Left lung (tissue), 10 donors: Measurements from ENCODE around the gene SELENBP1. TPM values are rescaled to one million over a fixed set of nuclear protein-coding genes. Genes with fewer than 3 reads are reported as not detected.
"Not testable (repeated sequence)": the region's sequence is repeated elsewhere in the genome, so short reads cannot be mapped to it uniquely, and the experiment has no call there.

Source experiments
- ATAC-seq: fragments of 200-7000 bp; cut with Tn5 transposase; one replicate; pipeline ENCODE4 v1.9.1; 2020; ENCODE audit warnings: moderate library complexity
- DNase-seq, 4 donors: peaks; one replicate each; pipeline ENCODE4 v3.0.0-alpha.2; 2013 to 2020
- H3K27ac ChIP-seq, 2 donors: fragments of 200-600 bp; sonication (generic) in 1 of 2; one replicate each; pipeline versions ENCODE4 v1.5.0 to v1.8.0; 2020 to 2021
- H3K27me3 ChIP-seq, 2 donors: fragments of 200-600 bp; sonication (generic) in 1 of 2; one replicate each; pipeline versions ENCODE4 v1.5.0 to v1.8.0; 2020 to 2021
- H3K36me3 ChIP-seq, 2 donors: fragments of 200-600 bp; sonication (generic) in 1 of 2; one replicate each; pipeline versions ENCODE4 v1.5.0 to v1.8.0; 2020 to 2021
- H3K4me1 ChIP-seq, 2 donors: fragments of 200-600 bp; one replicate each; pipeline ENCODE4 v1.8.0; 2021
- H3K4me3 ChIP-seq, 2 donors: fragments of 200-600 bp; sonication (generic) in 1 of 2; one replicate each; pipeline versions ENCODE4 v1.5.0 to v1.8.0; 2020 to 2021; ENCODE audit warnings: mild to moderate bottlenecking in 1 of 2
- H3K9me3 ChIP-seq, 2 donors: fragments of 200-600 bp; sonication (generic) in 1 of 2; one replicate each; pipeline versions ENCODE4 v1.5.0 to v1.8.0; 2020 to 2021
- intact Hi-C, 2 donors: fragments of 100-400 bp; cut with DNase I; formaldehyde crosslinking; loops; one replicate each; pipeline versions ENCODE4 v1.11.2 to v1.14.2; 2022
- polyA plus RNA-seq, 6 donors: library from polyadenylated mRNA; unstranded; fragments of 120-200 nt; gene quantifications; one replicate each; pipeline ENCODE4 v1.2.1, GENCODE V29; 2013; ENCODE audit not compliant: insufficient read length in 6 of 6
- total RNA-seq, 2 donors: library from RNA; stranded (reverse); fragmentation: NEBNext Ultra II Directional; extraction: Animal tissue kit (Norgen Biotek cat#: 25700); gene quantifications; one replicate each; pipeline ENCODE4 v1.2.1, GENCODE V29; 2021
- TF ChIP-seq, protein P1 (sequence below), 2 donors: fragments of 200-600 bp; sonication (generic) in 1 of 2; IDR thresholded peaks; one replicate each; pipeline versions ENCODE4 v1.5.0 to v1.8.0; 2021; ENCODE audit warnings: antibody characterized with exemption in 2 of 2
- donor health status: DM: no; HTN: yes; CAD: no.
- donor health status: DM: no; HTN: no; CAD: no.

SELENBP1 gene
- total and polyA plus RNA-seq, 8 donors, result 104 to 258 (median 143) TPM

DNA sequence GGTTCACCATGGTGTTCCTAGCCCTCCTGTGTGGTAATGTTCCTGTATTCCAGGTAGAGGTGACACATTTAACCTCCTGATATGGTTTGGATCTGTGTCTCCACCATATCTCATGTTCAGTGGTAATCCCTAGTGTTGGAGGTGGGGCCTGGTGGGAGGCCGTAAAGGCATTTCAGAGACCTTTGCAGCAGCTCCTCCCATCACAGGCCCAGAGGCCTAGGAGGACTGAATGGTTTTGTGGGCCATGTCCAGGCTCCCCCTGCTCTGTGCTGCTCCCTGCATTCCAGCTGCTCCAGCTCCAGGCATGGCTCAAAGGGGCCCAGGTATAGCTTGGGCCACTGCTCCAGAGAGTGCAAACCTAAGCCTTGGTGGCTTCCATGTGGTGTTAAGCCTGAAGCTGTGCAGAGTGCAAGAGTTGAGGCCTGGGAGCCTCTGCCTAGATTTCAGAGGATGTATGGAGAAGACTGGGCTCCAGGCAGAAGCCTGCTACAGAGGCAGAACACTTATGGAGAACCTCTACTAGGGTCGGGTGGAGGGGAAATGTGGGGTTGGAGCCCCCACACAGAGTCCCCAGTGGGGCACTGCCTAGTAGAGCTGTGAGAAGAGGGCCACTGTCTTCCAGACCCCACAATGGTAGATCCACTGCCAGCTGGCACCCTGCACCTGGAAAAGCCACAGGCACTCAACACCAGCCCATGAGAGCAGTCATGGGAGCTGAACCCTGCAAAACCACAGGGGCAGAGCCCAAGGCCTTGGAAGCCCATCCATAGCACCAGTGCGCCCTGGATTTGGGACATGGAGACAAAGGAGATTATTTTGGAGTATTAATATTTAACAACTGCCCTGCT lies 10.0 kb downstream of the SELENBP1 start:
- no peak for ATAC-seq
- TF ChIP-seq, protein P1, sequence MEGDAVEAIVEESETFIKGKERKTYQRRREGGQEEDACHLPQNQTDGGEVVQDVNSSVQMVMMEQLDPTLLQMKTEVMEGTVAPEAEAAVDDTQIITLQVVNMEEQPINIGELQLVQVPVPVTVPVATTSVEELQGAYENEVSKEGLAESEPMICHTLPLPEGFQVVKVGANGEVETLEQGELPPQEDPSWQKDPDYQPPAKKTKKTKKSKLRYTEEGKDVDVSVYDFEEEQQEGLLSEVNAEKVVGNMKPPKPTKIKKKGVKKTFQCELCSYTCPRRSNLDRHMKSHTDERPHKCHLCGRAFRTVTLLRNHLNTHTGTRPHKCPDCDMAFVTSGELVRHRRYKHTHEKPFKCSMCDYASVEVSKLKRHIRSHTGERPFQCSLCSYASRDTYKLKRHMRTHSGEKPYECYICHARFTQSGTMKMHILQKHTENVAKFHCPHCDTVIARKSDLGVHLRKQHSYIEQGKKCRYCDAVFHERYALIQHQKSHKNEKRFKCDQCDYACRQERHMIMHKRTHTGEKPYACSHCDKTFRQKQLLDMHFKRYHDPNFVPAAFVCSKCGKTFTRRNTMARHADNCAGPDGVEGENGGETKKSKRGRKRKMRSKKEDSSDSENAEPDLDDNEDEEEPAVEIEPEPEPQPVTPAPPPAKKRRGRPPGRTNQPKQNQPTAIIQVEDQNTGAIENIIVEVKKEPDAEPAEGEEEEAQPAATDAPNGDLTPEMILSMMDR (IDR thresholded peaks at IDR 0.05), result no peak
- Histone ChIP-seq H3K9me3 (peaks cover 0 to 10% of the 10 kb centered on the region in 2 donors), H3K27ac (no peak overlapping the region), H3K4me3 (no peak overlapping the region), H3K36me3 (peaks cover 0 to 48% of the 10 kb centered on the region in 2 donors), H3K27me3 (no peaks in the 10 kb centered on the region), H3K4me1 (no peaks in the 10 kb centered on the region)
- intact Hi-C loops, result no loop called here
- DNase-seq, result no peak

- ATAC-seq (no peak), DNase-seq (no peak)
- H3K27me3 ChIP-seq, result no peaks in the 10 kb centered on the region
- TF ChIP-seq, protein P1 (IDR thresholded peaks at IDR 0.05), result no peak
- H3K9me3 ChIP-seq, result peaks cover 0 to 10% of the 10 kb centered on the region in 2 donors
- H3K4me3 ChIP-seq, result no peak overlapping the region
- peaks cover 0 to 46% of the 10 kb centered on the region in 2 donors for H3K36me3 ChIP-seq
- intact Hi-C loops, result no loop called here
- no peaks in the 10 kb centered on the region for H3K4me1 ChIP-seq
- no peak overlapping the region for H3K27ac ChIP-seq
Measured at GRCh38 chr1:151361883-151362282, 10.6 kb downstream of the SELENBP1 start.

GRCh38 chr1:151356696-151357095 lies 15.8 kb downstream of the SELENBP1 start:
- no peak for DNase-seq
- ATAC-seq, result peak; percentile 18
- TF ChIP-seq, protein P1 (IDR thresholded peaks at IDR 0.05), result no peak
- intact Hi-C loops, result no loop called here
- Histone ChIP-seq H3K27ac (no peak overlapping the region), H3K9me3 (no peaks in the 10 kb centered on the region), H3K4me1 (no peaks in the 10 kb centered on the region), H3K4me3 (no peak overlapping the region), H3K27me3 (no peaks in the 10 kb centered on the region), H3K36me3 (no peaks in the 10 kb centered on the region)

GRCh38 chr1:151352021-151352718 lies 20.3 kb downstream of the SELENBP1 start:
- H3K9me3 ChIP-seq, result peaks cover 0 to 9% of the 10 kb centered on the region in 2 donors
- intact Hi-C loops, result no loop called here
- no peak overlapping the region for H3K4me3 ChIP-seq
- no peaks in the 10 kb centered on the region for H3K27me3 ChIP-seq
- H3K27ac ChIP-seq, result no peak overlapping the region
- no peak for DNase-seq
- H3K4me1 ChIP-seq, result peaks cover 3 to 6% of the 10 kb centered on the region in 2 donors
- no peaks in the 10 kb centered on the region for H3K36me3 ChIP-seq
- TF ChIP-seq, protein P1 (IDR thresholded peaks at IDR 0.05), result no peak
- no peak for ATAC-seq

DNA sequence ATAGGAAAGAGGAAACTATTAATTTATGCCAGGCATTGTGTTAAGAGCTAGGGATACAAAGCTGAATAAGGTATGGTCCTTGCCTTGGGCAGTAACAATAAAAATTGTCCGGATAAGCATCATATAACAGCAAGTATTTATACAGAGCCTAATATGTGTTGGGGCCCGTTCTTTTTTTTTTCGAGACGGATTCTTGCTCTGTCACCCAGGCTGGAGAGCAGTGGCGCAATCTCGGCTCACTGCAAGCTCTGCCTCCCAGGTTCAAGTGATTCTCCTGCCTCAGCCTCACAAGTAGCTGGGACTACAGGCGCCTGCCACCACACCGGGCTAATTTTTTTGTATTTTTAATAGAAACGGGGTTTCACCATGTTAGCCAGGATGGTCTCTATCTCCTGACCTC lies 22.2 kb downstream of the SELENBP1 start:
- H3K27me3 ChIP-seq, H3K27ac ChIP-seq, H3K9me3 ChIP-seq, intact Hi-C loops, ATAC-seq, H3K36me3 ChIP-seq, H3K4me3 ChIP-seq, DNase-seq: not testable (repeated sequence)
- peaks cover 3 to 17% of the 10 kb centered on the region in 2 donors for H3K4me1 ChIP-seq
